ACC112 (cell line): Measurements from ENCODE around the gene AGPAT2.
A peak's percentile ranks its signal among the peaks of the same experiment; 100 is the strongest.

Source experiments
- H2AFZ ChIP-seq: fragments of 200-600 bp; sonication (generic); one replicate; pipeline ENCODE4 v1.6.0; 2017; ENCODE audit warnings: antibody characterized with exemption, low read length; ENCODE audit not compliant: unreplicated experiment
- H3K27ac ChIP-seq: fragments of 200-600 bp; sonication (generic); 2 replicates; pipeline ENCODE4 v1.5.1; 2014; ENCODE audit warnings: low read depth, mild to moderate bottlenecking, antibody characterized with exemption, low read length, moderate library complexity
- H3K27me3 ChIP-seq: fragments of 200-600 bp; sonication (generic); 2 replicates; pipeline ENCODE4 v1.6.1; 2014; ENCODE audit warnings: mild to moderate bottlenecking, antibody characterized with exemption, low read length, moderate library complexity, mixed read lengths; ENCODE audit not compliant: insufficient read depth
- H3K36me3 ChIP-seq: fragments of 200-600 bp; sonication (generic); 2 replicates; pipeline ENCODE4 v1.6.1; 2016; ENCODE audit warnings: mild to moderate bottlenecking, antibody characterized with exemption, low read length, moderate library complexity, mixed read lengths; ENCODE audit not compliant: insufficient read depth
- H3K4me1 ChIP-seq: fragments of 200-600 bp; sonication (generic); one replicate; pipeline ENCODE4 v1.6.1; 2016; ENCODE audit warnings: low read length, mixed read lengths; ENCODE audit not compliant: insufficient read depth, unreplicated experiment, control insufficient read depth
- H3K4me3 ChIP-seq: fragments of 200-600 bp; sonication (generic); 2 replicates; pipeline ENCODE4 v1.5.1; 2014; ENCODE audit warnings: mild to moderate bottlenecking, low read depth, low read length
- H3K79me2 ChIP-seq: fragments of 200-600 bp; sonication (generic); one replicate; pipeline ENCODE4 v1.6.0; 2016; ENCODE audit warnings: low read length; ENCODE audit not compliant: control insufficient read depth, unreplicated experiment, insufficient read depth

The AGPAT2 gene

DNA sequence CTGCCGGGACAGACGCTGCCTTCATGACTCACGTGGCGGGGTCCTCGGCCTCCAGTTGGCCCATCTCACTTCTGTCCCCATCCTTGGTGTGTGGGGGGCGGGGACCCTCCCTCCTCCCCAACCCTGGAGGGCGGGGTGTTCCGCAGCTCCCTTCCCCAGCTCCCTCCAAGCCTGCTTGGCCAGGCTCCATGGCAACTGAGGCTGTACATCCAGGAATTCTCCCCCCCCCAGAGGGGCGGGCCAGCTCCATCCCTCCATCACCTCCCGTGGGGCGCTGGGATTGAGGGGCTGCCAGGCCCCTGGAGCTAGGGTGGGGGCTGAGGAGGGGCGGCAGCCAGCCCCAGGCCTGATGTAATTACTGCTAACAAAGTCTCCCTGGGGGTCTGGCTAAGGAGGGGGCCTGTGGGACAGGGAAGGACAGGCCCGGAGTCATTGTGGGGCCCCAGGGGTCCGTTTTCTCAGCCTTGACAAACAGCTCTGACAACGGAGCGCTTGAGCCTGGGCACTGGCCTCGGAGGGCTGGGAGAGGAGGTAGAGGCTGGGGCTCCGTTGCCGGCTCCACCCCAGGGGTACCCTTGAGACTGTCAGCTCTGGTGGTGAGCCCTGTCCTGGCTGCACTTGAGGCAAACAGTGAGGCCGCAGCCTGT lies 33.1 kb upstream of the AGPAT2 start:
- Histone ChIP-seq H3K27me3 (no peaks in the 10 kb centered on the region), H3K79me2 (peaks cover under 1% of the 10 kb centered on the region), H3K4me1 (no peaks in the 10 kb centered on the region), H3K36me3 (peaks cover 13% of the 10 kb centered on the region; the same call in 1 of the 2 replicates), H2AFZ (no peak overlapping the region), H3K27ac (no peak overlapping the region), H3K4me3 (no peak overlapping the region)

DNA sequence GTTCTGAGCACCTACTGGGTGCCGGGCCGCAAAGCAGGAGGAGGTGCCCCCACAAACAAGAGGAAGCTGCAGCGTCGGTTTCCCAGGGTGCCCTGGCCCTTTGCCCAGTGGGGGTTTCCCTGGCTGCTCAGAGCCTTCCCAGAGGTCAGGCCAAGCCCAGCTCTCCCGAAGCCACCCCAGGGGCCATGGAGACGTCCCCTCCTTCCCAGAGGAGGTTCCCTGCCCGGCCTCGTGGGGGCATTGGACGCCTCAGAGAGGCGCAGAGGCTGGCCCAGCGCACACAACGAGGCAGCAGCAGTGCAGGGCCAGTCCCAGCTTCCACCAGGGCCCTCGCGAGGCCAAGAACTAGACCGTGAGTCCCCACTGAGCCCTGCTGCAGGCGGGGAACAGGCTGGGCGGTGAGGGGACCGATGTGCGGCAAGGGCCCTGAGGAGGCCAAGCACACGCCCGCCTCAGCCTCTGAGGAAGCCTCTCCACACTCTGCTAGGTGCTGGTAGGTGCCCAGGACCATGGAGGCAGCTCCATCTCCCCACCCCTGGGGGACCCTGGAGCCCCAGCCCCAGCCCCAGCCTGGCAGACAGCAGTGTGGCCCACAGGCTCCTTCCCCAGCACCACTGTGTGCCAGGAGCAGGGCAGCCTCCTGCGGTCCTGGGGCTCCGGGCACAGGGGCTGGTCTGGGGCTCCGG lies 32.1 kb upstream of the AGPAT2 start:
- H3K27me3 ChIP-seq, result no peaks in the 10 kb centered on the region
- H3K36me3 ChIP-seq, result peaks cover 12% of the 10 kb centered on the region; the same call in 1 of the 2 replicates
- H3K27ac ChIP-seq, result no peak overlapping the region
- no peak overlapping the region for H2AFZ ChIP-seq
- no peak overlapping the region for H3K4me3 ChIP-seq
- no peaks in the 10 kb centered on the region for H3K4me1 ChIP-seq
- no peaks in the 10 kb centered on the region for H3K79me2 ChIP-seq

DNA sequence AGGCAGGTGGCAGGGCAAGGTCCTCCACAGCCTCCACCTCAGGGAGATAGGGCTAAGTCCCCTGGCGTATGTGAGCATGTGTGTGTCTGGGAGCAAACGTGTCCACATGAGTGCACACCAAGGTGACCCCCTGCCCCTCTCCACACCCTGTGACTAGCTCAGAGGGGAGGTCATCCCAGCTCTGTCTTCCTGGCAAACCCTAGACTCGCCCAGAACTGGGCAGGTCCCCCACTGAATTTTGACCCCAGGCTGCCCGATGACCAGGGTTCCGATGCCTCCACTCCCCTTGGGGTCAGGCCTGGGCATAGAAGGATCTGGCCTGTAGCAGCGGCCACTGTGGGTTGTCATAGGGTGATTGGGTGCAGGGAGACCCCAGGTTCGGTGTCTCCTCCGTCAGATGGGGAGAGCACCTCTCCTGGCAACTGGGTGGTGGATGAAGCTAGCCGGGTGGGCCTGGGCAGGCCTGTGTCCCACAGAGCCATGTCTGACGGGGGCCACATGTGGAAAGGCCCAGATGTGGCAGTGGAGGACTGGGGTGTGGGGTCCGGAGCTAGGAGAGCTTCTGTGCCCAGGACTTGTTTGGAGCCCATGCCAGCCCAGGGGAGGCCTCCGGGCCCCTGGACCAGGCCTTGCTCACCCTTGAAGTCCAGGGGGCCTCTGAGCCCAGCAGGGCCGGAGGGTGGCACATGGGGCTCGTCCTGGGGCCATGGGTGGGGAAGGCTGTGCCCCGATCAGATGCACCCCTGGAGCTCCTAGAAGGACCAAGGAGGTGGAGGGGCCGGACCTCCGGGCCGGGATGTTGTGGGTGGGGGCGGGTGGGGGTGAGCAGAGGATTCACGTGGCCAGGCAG lies 31.3 kb upstream of the AGPAT2 start:
- Histone ChIP-seq H3K27me3 (no peaks in the 10 kb centered on the region), H3K4me1 (no peaks in the 10 kb centered on the region), H3K36me3 (peaks cover 4% of the 10 kb centered on the region; the same call in 1 of the 2 replicates), H3K79me2 (no peaks in the 10 kb centered on the region), H2AFZ (no peak overlapping the region), H3K4me3 (no peak overlapping the region), H3K27ac (no peak overlapping the region)

DNA sequence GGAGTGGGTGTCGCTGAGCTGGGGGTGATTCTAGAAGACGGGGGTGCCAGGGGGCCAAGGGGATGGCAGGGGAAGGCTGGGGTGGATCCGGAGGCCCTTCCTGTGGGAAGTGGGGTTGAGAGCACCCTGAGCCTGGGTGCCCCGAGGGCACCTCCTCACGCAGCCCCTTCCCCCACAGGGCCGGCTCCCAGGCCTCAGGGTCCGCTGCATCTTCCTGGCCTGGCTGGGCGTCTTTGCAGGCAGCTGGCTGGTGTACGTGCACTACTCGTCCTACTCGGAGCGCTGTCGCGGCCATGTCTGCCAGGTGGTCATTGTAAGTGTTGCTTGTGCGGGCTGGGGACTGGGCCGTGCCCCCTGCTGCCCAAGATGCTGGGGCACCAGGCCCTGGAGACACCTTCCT lies 30.1 kb upstream of the AGPAT2 start:
- H2AFZ ChIP-seq, result no peak overlapping the region

DNA sequence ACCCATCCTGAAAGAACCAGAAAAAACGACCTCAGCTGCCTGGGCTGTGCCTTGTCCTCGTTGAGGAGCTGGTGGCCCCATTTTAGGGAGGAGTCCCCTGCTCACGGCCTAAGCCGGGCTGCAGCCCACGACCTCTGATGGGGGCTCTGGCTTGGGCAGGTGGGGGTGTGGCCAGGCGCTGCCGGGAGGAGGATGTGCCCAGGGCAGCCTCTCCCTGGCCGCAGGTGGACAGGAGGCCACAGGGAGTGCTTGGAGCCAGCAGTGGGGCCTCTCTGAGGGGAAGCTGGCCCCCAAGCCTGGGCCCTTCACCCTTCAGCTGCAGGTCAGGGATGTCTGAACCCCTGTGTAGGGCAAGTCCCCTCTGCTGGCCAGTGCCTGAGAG lies 27.6 kb upstream of the AGPAT2 start:
- Histone ChIP-seq H2AFZ (no peak overlapping the region), H3K4me1 (no peaks in the 10 kb centered on the region), H3K27me3 (peaks cover 6% of the 10 kb centered on the region; the same call in 1 of the 2 replicates), H3K4me3 (no peak overlapping the region), H3K79me2 (no peaks in the 10 kb centered on the region), H3K27ac (no peak overlapping the region), H3K36me3 (no peaks in the 10 kb centered on the region)

More for the DNA sequence above, 30.1 kb upstream of the AGPAT2 start:
- no peak overlapping the region for H3K27ac ChIP-seq
- H3K4me3 ChIP-seq, result no peak overlapping the region
- H3K79me2 ChIP-seq, result no peaks in the 10 kb centered on the region
- H3K27me3 ChIP-seq, result peaks cover 6% of the 10 kb centered on the region; the same call in 1 of the 2 replicates
- no peaks in the 10 kb centered on the region for H3K4me1 ChIP-seq
- H3K36me3 ChIP-seq, result no peaks in the 10 kb centered on the region

DNA sequence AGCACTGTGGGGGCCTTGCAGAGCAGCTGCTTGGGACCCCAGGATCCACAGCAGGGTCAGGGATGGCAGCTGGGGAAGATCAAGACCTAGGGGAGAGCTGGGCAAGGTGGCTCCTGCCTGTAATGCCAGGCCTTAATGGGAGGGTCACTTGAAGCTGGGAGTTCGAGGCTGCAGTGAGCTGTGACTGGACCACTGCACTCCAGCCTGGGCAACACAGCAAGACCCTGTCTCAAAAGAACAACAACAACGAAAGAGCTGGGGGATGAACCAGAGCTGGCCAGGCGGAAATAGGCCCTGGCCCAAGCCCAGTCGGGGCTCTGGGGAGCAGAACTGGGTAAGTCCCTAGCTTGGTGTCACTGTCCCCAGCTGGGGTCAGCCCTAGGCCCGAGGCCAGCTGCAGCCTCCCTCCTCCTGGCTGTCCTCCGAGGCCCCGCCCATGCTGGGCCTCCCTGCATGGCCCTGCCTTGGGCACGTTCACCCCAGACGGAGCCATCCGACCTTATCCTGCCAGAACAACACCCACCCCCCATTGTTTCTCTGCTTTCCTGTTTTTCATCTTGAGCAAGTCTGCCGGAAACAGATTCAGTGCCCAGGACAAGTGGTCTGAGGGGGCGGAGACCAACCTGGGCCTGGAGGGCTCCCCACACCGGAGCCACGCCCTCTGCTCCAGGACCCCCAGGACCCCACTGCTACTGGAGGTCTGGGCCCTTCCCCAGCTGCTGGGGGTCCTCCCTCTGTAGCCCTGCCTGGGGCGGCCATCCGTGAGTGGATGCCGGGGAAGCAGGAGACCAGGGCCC lies 27.0 kb upstream of the AGPAT2 start:
- no peaks in the 10 kb centered on the region for H3K79me2 ChIP-seq
- peaks cover 6% of the 10 kb centered on the region; the same call in 1 of the 2 replicates for H3K27me3 ChIP-seq
- no peak overlapping the region for H3K4me3 ChIP-seq
- no peak overlapping the region for H3K27ac ChIP-seq
- H3K4me1 ChIP-seq, result no peaks in the 10 kb centered on the region
- no peak overlapping the region for H2AFZ ChIP-seq
- no peaks in the 10 kb centered on the region for H3K36me3 ChIP-seq

DNA sequence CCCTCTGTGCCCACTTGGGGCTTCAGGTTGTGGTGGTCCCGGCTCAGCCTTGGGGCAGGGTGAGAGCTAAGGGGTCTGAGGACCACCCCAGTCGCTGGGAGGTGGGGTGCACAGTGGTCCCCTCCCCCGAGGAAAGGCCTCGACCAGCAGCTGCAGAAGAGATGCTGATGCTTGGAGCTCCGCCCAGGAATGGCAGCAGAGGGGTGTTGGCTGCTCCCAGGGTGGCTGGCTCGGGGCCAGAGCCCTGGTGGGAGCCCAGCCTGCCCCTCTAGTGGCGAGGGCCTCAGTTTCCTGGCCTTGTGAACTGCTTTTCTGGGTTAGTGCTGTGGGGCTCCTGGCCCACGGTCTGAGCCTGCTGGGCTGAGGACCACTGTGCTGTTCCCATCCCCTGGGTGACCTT lies 26.3 kb upstream of the AGPAT2 start:
- Histone ChIP-seq H2AFZ (no peak overlapping the region), H3K27ac (no peak overlapping the region), H3K36me3 (no peaks in the 10 kb centered on the region), H3K27me3 (peaks cover 6% of the 10 kb centered on the region; the same call in 1 of the 2 replicates), H3K4me3 (peak overlapping the region; percentile 71; the same call in 1 of the 2 replicates), H3K4me1 (no peaks in the 10 kb centered on the region), H3K79me2 (no peaks in the 10 kb centered on the region)

DNA sequence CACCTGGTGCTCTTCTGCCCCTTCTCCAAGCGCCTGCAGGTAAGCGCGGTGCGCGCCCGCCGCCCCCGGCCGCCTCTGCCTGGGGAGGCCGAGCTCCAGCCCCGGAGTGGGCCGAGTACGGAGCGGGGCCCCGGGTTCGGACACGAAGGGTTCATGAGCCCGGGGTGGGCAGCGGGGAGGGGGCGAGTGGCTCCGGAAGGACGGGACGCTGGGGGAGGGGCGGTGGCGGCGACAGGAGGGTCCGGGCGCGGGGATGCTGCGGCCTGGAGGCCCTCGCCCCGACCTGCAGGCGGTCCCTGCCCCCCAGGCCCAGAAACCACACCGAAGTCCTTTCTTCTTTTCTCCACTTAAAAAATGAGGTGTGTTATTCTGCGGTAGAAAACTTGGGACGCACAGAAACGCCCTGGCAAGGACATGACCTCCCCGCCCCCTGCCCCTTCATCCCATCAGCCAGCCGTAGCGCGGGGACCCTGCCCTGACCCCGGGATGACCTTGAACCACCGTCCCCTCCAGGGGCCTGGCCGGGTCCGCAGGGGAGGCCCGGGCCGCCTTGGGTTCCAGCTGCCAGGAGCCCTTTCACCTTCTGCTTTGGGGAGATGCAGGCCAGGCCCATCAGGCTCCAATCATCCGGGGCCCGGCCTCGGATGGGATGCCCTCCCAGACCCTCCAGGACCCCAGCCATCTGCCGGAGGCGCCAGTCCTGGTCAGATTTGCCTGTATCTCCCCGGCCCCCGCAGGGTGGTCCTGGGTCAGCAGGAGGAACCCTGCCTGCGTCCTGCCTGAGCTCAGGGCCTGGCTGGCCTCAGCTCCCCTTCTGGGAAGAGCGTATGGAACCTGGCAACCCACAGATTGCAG lies 25.7 kb upstream of the AGPAT2 start:
- Histone ChIP-seq H3K79me2 (no peaks in the 10 kb centered on the region), H3K27ac (no peak overlapping the region), H3K4me1 (no peaks in the 10 kb centered on the region), H3K27me3 (peaks cover 6% of the 10 kb centered on the region; the same call in 1 of the 2 replicates), H2AFZ (peak overlapping the region; percentile 60), H3K4me3 (peak overlapping the region; percentile 71), H3K36me3 (no peaks in the 10 kb centered on the region)

DNA sequence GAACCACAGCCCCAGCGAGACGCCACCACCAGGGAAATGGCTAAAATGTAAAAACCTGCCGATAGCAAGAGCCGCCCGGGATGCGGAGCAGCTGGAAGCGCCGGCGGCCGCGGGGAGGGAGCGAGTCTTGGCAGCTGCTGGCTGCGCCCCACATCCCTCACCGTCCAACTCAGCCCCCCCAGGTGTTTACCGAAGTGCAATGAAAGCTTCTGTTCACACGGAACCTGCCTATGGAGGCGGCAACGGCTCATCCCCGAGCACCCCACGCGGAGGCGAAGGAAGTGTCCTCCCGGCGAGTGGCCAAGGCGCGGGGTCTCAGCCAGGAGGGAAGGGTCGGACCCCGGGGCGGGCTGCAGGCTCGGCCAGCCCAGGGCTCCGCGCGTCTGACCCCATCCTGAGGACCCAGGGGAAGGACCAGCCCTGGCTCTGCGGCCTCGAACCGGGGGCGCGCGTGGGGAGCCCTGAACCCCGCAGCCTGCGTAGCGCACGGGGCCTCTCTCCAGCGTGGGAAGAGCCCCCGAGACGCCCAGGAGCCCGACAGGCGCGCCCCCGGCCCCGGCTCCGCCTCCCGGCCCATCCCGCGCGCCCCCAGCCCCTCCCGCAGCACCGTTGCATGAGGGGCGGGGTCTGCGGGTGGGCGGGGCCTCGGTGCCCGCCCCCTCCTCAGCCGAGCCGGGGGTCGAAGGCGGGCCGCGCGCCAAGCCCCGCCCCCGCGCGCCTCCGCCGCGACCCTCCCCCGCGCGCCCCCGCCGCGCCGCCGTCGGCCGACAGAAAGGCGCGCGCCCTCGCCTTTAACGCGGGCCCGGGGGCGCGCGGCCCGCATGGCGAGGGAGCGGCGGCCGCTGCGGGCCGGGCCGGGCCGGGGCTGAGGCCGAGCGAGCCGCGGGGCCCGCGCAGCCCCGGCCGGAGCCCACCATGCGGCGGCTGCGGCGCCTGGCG lies 24.8 kb upstream of the AGPAT2 start, which contains the start of gene DIPK1B:
Gene DIPK1B (plus strand): TSS at position 822 of the 939 bp plus-strand sequence. CDS start 94 bp downstream, at position 916.
- Histone ChIP-seq H3K79me2 (no peaks in the 10 kb centered on the region), H3K4me3 (peak within 1 kb of the TSS; percentile 71), H3K27ac (no peak within 1 kb of the TSS), H3K36me3 (no peaks in the 10 kb centered on the region), H2AFZ (peak within 1 kb of the TSS; percentile 60), H3K27me3 (peaks cover 6% of the 10 kb centered on the region; the same call in 1 of the 2 replicates), H3K4me1 (no peaks in the 10 kb centered on the region)
